Stimulated activated CD8-positive, alpha-beta memory T cell treated with anti-CD3 and anti-CD28 coated beads, Interleukin-2, amount 100 ng/mL, for 1 hour (primary cell): Measurements from ENCODE around the gene ARFGEF2.
"Not testable (repeated sequence)": the region's sequence is repeated elsewhere in the genome, so short reads cannot be mapped to it uniquely, and the experiment has no call there.

Experiments used
- DNase-seq, 2 donors: peaks; one replicate each; pipeline ENCODE4 v3.0.0-alpha.2; 2020; ENCODE audit warnings: low read depth in 2 of 2

Gene ARFGEF2

DNA sequence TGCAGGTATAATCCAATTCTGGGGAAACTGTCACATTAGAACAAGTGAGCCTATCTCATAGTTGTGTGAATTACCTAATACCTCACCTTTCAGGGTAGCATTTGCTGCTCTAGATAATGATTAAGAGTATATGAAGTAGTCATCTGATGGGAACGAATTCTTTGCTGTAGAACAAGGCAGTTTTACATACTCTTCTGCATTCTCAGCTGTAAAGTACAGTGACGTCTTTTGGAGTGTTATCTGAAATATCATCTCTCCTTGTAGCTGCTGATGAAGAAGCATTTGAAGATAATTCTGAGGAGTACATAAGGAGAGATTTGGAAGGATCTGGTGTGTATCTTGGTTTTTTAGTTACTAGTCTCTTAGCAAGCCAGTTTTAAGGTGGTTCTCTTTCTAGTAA is 153.0 kb downstream of the ARFGEF2 start:
- DNase-seq = no peak

DNA sequence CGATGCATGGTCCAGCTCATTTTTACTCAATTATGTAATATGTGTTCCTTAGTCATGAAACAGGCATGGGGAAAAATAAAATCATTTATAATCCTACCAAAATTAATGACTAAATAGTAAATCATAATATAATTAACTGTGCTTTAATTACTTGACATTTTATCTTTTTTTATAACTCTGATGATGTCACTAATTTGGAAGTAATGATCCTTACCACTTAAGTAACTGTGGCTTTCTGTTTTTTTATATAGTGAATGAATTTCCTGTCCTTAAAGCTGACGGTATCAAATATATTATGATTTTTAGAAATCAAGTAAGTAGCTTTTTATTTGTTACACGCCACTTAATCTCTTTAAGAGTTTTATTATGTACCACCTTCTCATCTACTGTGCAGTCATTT is 156.8 kb downstream of the ARFGEF2 start:
- DNase-seq = no peak

DNA sequence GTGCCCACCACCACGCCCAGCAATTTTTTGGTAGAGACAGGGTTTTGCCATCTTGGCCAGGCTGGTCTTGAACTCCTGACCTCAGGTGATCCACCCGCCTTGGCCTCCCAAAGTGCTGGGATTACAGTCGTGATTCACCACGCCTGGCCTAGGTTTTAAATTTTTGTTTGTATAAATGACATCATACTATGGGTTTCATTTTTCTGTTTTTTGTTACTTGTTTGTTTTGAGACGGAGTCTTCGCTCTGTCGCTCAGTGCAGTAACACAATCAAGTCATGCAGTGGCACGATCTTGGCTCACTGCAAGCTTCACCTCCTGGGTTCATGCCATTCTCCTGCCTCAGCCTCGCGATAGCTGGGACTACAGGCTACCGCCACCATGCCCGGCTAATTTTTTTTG is 160.8 kb downstream of the ARFGEF2 start:
- not testable (repeated sequence) for DNase-seq
